HG03159 (cell line): ENCODE data around the gene LDB3.
"Not testable (repeated sequence)": the region's sequence is repeated elsewhere in the genome, so short reads cannot be mapped to it uniquely, and the experiment has no call there.

Experiments used
- ATAC-seq: cut with Tn5 transposase; IDR thresholded peaks from one replicate; pipeline ENCODE4 v1.9.1; 2021; ENCODE audit warnings: mild to moderate bottlenecking, moderate library complexity; ENCODE audit not compliant: unreplicated experiment

LDB3 gene

DNA sequence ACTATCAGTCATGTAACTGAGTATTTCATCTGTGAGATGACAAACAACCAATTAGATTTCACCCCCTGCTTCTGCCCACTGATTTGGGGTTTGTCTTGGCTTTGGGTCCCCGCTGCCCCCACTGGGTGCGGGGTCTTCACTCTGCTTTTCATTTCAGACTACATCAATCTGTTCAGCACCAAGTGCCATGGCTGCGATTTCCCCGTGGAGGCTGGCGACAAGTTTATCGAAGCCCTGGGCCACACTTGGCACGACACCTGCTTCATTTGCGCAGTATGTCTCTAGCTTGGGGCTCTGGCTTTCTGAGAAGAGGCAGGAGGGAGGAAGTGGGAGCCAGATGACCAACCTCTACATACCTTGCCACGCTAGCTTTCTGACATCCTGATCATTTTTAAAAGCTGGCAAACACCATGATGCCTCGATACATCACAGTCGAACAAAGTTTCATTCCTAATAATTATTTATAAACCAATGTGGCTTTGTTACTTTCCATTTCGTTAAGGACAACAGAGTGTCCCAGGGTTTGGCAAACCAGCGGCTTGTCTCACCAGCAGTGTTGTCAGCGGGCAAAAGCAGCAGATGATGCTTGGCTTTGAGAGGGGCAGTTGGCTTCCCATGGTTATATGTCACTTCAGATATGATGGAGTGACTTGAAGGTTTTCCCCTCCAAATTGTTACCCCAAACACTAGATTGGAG, 57.8 kb downstream of the LDB3 start:
- no peak for ATAC-seq

DNA sequence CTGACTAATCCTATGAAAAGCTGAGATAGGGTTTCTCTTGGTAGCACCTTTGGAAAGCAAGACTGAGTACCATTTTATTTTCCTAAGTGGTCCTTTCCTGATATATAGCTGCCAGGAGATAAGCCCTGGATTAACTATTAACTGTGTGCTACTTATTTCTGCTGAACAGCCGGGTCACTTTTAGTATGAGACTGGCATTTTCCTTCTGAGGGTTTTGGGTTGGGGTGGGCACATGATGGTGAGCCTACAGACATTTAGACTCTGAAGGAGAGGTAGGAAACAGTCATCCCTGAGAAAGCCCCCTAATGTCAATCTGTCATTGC, 58.3 kb downstream of the LDB3 start:
- no peak for ATAC-seq

DNA sequence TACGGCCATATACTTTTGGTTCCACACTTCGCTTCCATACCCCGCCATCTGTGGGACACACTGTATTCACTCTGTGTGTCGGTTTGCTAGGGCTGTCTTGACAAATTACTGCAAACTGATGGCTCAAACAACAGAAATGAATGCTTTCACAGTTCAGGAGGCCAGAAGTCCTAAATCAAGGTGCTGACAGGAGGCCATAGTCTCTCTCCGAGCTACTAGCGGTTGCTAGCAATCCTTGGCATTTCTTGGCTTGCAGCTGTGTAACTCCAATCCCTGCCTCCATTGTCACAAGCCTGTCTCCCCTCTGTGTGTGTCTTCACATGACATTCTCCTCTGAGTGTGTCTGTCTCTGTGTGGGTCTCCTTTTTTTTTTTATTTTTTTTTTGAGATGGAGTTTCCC, 59.2 kb downstream of the LDB3 start:
- no peak for ATAC-seq

DNA sequence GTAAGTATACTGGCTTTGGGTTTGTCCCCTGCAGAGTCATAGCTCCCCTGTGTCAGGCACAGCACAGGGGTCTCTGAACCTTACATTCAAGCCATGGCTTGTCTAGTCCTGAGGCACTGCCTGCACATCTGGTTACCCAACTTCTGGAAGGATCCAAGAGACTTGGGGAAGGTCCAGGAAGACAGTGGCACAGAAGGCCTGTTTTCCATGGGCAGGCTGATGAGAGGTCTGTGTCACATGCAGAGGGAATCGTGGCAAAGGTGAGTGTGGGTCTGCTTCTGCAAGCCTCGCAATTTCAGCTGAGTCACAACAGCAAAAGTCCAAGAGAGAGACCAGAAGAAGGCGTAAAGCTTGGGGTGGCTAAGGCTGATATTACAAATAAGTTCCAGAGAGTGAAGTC, 59.7 kb downstream of the LDB3 start:
- no peak for ATAC-seq

DNA sequence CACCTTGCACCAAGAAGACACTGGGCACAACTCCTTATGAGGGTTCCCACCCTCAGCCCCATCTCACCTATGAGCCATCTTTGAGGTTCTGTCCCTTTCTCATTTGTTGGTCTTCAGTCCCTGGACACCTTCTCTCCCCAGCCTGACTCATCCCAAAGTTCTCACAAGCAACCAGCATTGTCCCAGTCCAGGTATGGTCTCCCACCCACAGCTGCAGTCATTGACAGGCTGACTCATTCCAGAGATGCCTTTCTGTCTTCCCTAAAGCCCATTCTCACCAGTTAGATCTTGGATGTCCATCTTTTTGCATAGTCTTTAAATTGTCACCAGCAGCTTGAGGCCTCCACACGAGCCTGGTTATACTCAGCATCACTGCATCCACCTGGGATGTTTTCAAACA, 61.4 kb downstream of the LDB3 start:
- ATAC-seq = no peak

DNA sequence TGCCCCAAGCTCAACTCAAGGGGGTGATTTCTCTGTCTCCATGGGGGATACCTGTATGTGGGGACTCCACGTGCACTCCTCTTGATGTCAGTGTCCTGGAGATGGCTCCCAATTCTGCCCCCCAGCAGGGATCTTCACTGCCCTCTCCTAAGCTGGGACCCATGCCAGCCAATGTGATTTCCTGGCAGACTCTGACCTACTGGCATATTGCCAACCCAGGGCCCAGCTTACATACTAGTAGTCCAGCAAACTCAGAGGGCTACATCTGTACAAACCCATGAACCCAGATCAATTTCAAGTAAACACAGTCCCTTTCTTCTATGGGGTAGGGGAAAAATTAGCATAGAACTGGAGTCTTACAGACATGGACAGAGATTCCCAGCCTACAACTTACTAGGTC, 61.9 kb downstream of the LDB3 start:
- no peak for ATAC-seq

DNA sequence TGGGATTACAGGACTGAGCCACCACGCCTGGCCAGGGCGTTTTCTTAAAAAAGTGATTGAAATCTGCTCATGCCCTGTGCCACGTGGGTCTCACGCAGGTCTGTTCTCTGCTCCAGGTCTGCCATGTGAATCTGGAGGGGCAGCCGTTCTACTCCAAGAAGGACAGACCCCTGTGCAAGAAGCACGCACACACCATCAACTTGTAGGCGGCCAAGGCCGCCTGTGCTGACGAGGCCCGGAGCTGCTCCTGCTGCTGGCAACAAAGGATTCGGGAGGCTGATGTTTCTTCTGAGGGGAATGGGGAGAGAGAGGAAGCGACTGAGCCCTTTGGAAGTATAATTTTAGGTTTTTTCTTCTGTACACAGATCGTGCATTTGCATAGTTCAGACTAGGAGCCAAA, 64.5 kb downstream of the LDB3 start:
- ATAC-seq = no peak

DNA sequence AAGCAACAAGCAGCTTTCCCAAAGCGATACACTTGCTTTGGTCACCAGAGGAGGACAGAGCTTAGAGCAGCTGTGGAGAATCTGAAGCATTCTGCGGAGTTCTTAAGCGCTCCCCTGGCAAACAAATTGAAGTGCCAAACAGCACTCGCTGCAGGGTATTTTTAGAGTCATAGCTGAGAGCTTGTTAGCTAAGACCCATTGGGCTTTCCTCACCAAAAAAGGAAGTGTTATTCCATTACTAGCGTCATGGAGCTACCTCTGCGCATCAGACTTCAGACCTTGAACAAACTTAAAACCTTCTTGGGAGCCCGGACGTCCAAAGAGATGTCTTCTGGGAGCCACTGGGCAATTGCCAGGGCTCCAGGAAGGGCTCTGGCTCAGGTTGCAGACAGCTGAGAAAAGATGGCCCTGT, 65.0 kb downstream of the LDB3 start:
- ATAC-seq = no peak

DNA sequence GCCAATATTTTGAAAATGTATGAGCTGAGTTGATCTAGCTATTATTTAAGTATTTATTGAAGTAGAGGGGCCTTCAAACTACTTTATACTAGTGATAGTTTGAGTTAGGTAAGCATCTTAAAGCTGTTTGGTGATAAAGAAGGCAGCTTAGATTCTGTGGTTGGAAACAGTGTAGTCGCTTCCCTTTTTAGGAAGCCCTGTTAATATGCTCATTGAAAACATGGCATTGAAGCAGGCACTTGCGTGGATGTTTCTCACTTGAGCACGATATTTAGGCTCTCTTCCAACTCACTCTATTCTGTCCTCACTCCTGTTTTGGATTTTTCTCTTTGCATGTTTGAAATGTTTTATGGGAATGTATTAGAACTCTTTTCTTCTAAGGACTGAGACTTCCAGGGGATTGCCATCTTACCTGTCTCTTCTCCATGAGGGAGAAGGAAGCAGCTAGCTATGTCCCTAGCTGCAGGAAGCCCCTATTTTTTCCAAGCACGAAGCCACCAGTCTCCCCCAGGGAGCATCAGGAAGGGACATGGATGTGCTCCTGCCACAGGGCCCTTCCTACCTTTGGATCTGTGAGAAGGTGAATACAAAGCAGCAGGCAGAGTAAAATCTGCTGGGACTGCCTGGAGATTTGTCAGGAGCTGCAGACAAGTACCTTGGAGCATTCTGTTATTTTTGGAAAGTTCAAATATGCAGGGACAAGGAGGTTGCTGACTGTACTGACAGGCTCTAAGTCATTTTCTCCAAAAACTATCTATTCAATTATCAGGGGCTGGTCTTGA, 66.1 kb downstream of the LDB3 start:
- no peak for ATAC-seq

DNA sequence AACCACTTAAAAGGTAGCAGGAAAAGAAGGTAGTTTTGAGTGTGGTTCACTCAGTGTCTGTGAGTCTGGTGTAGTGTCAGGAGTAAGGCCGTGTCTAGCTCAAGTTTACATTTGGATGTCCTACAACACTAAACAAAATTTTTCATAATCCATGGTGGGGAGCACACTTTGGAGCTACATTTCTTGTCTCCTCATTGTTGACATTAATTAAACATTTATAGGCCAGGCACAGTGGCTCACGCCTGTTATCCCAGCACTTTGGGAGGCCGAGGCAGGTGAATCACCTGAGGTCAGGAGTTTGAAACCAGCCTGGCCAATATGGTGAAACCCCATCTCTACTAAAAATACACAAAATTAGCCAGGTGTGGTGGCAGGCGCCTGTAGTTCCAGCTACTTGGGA, 67.0 kb downstream of the LDB3 start:
- not testable (repeated sequence) for ATAC-seq

DNA sequence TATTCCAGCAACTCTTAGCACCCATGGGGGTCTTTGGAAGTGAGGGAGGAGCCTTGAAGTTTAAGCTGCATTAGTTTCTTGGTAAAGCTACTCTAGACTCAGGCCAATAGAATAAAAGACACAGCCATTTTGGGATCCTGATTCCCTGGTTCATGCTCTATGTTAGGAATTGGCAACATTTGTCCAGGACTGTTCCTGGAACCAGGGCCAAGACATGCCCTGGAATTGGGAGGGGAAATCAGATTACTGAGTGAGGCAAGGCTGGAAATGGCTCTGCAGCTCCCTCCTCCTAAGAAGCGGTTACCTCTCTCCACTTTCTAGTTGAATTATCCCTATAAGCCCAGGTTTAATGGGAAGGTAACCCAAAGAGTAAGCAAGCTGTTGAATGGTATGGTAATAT, 73.9 kb downstream of the LDB3 start:
- no peak for ATAC-seq

DNA sequence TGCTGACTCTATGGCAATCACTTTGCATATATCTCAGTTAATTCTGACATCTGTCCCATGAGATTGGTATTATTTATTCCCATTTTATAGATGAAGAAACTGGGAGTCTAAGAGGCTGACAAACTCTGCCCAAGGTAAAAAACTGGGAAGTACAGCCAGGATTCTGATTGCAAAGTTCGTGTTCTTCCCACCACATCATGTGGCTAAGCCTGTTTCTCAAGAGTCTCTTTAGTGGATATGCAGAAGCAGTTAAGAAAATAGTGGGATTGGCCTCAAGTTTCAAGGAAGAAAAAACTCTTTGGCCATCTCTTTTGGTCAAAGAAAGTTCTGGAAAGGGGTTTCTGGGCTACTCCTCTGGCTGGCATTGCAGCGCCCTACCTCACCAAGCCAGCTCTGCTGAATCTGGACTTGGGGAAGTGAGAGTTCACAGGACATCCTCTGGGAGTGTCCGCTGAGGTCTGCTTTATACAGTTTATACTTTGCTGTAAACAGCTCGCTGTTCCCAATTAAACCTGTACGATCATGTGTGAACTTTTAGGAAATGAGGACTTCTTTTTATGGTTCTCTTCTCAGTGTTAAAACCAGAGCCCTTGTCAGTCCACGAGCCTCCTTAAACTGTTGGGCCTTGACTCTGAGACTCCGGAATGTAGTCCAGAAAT, 75.9 kb downstream of the LDB3 start:
- no peak for ATAC-seq

DNA sequence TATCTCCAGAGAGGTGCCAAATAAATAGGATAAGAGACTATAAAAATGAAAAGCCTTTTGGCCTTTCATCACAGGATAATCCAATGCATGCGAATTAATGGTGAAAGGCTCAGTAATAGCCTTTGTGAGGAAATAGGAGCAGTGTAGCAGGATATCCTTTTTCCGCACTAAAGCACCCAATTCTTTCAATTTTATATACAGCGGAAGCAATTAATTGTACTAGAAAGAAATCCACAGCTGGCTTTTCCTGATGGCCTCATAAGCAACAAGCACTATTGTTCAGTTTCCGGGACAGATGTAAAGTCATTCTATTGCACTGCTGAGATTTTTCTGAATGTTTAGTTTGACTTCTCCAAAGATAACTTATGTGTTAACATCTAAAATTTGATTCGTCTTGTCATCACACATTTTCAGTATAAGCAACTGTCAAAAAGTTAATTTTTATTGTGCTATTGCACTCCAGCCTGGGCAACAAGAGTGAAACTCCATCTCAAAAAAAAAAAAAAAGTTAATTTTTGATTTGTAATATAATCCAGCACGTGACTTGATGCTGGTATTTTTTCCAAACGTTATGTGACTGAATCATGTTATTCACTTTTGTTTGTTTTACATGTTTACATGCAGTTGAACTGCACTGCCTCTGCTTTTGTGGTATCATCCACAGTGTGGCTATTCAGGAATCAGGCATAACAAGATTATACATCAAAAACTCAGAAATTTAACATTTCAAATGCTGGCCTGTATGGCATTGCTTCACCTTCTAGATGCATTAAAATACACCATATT, 79.7 kb downstream of the LDB3 start:
- ATAC-seq = no peak

DNA sequence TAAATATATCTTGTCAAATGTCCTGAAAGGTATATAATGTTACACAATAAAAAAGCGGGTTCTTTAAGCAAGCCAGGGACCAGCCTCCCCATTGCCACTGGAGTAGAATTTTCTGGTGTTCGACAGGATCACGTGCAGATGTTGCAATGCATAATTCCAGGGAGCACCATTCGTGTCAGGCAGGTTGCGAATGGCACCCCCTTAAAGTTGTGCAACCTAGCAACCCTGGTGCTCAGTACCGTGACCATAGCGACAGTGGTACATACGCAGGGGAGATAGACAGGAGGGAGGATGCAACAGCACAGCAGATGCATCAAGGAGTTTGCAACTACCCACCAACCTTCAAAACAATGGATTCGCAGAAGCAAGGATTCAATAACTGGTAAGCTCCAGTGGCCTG, 81.5 kb downstream of the LDB3 start:
- ATAC-seq = no peak

DNA sequence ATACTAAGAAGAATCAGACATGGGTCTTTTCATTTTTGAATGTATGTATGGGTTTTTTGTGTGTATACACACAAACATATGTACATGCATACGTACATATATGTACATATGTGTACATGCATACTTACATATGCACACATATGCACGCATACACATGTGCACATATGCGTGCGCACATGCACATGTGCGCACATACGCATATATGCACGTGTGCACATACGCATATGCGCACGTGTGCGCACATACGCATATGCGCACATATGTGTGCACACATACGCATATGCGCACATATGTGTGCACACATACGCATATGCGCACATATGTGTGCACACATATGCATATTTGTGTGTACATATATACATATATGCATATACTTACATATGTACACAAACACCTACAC, 83.2 kb downstream of the LDB3 start:
- no peak for ATAC-seq

DNA sequence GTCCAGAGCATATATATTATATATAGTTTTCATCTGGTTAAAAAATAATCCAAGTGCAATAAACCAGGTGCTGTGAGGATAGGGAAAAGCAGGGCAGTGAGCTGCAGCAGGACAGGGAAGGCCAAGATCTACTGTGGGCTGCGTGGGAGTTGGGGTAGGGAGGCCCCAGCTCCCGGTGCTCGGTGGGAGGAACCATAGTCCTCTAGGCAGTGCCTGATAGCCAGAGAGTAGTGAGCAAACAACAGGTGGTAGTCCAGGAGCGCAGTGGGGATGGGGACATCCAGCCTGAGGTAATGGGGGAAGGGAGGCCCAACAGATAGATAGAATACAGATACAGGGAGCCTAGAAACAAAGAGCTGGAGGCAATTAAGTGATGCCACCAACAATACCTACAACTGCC, 84.0 kb downstream of the LDB3 start:
- no peak for ATAC-seq

DNA sequence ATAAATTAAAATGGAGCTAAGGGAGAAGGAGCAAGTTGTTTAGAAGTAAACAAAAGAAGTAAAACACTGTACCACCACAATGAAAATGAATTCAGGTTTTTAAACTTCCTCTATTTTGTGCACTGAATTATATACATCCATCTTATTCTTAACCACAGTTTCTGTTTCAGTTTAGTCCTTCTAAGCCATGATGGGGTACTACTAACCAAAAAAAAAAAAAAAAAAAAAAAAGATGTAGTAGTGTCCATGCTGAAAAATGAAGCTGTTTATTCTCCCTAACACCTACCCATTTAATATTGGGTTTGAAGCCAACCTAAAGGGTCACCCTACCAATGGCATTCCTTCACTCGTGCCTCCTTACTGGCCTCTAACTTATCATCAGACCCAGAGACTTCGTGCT, 84.7 kb downstream of the LDB3 start:
- ATAC-seq = no peak

DNA sequence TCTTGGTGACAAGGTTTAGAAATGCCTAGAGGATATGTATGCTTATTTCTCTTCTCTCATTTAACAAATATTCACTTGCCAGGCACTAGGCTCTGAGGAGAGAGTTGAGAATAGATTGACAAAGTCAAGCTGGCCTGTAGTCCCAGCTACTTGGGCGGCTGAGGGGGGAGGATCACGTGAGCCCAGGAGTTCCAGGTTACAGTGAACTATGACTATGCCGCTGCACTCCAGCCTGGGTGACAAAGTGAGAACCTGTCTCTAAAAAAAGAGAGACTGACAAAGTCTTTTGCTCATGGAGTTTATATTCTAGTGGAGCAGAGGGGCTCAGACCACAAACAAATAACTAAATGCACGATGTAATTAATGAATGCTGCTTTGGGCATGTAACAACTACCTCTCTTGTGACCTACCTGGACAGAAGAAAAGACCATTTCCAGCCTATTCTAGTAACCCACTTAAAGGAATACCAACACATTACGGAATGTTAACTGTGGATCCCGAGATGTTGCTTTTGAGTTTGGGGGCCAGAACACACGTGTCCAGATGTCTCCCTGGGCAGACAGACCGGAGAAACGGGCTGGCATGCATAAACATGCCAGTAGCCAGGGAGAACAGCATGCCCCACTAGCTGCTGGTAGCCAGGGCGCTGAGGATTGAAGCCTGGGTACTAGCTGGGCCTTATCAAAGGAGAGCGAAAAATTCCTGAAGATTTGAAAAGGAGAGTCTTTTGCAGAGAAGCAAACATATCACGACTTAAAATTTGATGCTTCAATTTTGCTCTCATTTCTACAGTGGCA, 85.5 kb downstream of the LDB3 start:
- ATAC-seq = no peak

DNA sequence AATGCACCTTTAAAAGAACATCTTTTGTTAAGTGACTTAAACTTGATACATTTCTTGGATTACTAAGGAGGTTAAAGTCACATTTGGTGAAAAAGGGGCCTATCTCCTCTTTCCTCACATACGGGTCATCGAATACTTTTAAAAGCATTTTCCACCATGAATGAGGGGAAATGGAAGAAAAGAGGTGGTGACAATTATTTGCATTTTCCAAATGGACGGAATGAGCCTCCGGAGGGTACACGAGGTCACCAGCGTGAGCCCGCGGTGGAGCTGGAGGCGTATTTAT, 87.1 kb downstream of the LDB3 start:
- no peak for ATAC-seq

DNA sequence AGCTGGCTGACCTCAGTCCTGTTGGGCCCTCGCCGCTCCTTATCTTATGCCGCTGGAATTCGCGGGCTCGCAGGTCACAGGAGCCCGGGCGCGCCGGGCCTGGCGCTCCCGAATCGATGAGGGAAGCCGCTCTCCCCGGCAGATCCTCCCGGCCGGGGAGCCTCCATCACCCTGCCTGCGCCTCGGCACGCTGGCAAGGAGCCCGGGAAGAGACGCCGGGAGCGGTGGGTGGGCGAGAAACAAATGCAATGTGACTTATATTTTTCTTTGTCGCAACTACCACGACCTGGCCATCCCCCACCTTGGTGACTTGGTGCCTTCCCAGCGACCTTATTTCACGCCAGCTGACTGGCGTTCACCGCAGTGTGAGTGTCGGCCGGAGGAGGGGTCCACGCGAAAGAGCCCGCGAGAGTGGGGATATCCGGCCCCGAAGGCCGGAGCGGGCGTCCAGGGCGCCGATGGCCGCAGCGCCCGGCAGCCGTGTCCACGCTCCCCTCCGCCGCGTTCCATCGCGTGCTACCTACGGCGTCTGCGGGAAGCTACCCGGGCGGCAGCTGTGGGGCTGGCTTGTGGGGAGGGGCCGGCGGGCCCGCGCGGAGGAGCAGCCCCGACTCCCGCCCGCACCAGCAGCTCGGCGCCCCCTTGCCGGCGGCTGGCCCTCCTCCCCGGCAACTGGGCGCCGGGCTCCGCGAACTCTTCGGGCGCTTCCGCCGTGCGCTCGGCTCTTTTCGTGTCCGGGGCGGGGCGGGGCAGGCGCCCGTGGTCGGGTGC, 87.6 kb downstream of the LDB3 start:
- peak; percentile 75 for ATAC-seq
